ENCODE measurements around the gene SGPL1. TPM values are rescaled to one million over a fixed set of nuclear protein-coding genes. Genes with fewer than 3 reads are reported as not detected.

Gene SGPL1
- total RNA-seq, 1 experiment from 2014 or later, result 69.4 TPM

DNA sequence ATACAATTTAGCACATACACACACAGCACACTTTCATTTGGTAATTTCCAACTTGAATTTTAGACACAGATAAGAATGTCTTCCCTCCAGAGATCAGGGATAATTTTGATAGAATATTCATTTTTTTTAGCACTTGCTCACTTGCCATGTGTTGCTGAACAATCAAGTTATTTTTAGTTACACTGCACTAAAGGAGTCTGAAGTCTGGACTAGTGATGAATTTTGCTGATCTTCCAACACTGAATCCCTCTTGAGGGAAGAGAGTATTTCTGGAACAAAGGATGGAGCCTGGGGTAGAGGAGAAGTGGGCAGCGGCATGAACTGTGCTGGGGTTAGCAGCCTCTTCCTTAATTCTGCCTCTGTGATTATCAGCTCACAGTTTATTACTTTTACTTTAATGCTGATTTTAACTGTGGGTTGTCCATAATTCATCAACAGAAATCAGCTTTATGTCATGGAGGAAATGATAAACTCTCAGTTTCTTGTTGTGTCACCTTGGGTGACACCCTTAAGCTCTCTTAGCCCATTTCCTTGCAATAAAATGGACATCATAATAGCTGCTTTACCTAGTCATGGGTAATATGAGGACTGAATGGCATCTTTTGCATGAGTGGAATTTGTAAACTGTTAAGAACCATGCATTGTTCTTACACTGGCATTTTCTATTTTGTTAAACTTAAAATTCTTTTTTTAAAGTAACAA, 32.1 kb downstream of the SGPL1 start:
- no peak overlapping the region for H2AFZ ChIP-seq (ENCODE audit: low read depth, low read length, poor library complexity, severe bottlenecking)
- no peak overlapping the region for H3K4me3 ChIP-seq (replicated peaks in 1 of 2; ENCODE audit: low read depth in 1 of 2, low read length in 2 of 2)
- no peak overlapping the region for H3K27ac ChIP-seq (ENCODE audit: low read depth, low read length)
- peaks cover 12 to 31% of the 10 kb centered on the region in 2 experiments; a peak in 3 of 4 replicates for H3K4me1 ChIP-seq (ENCODE audit: control insufficient read depth in 1 of 2, insufficient read depth in 2 of 2, low read length in 2 of 2)
- peaks cover 20% of the 10 kb centered on the region; the same call in 1 of the 2 replicates for H3K79me2 ChIP-seq (ENCODE audit: insufficient read depth, low read length)
- intact Hi-C loops (cut with micrococcal nuclease), result no loop called here
- H3K27me3 ChIP-seq (ENCODE audit: insufficient read depth, low read length), result no peaks in the 10 kb centered on the region
- H3K36me3 ChIP-seq (ENCODE audit: control insufficient read depth in 1 of 2, insufficient read depth in 2 of 2, low read length in 2 of 2), result peaks cover 2 to 17% of the 10 kb centered on the region in 2 experiments; a peak in 3 of 4 replicates
- ChIA-PET RAD21 (ENCODE audit: low non-redundant PET in 1 of 2, low total read pairs in 2 of 2, uncharacterized antibody in 2 of 2, unreplicated experiment in 2 of 2) (interaction anchor here in 1 of 2 experiments (0.7 to 0.9 kb wide), 2 partner anchors 396 to 425 kb away, joined by 3 to 4 read pairs; no protein-coding TSS in a partner anchor), POLR2A (no interaction called here), CTCF (no interaction called here)
- no peaks in the 10 kb centered on the region for H3K9me2 ChIP-seq (ENCODE audit: insufficient read depth)
- no peak for ATAC-seq
- BruUV-seq (replicated peaks), result no TSS peak
- no peak for TF ChIP-seq ZFX (IDR thresholded peaks at IDR 0.05)
- TF ChIP-seq EZH2 (IDR thresholded peaks at IDR 0.05), result no peak
- TF ChIP-seq ATF3 (IDR thresholded peaks at IDR 0.05), result no peak
- TF ChIP-seq EGR1 (IDR thresholded peaks at IDR 0.05; ENCODE audit: low read depth), result no peak
- TF ChIP-seq SRF (IDR thresholded peaks at IDR 0.05; ENCODE audit: low read depth), result no peak
- no peak for TF ChIP-seq CTCF (IDR thresholded peaks at IDR 0.05 in 2 of 3, conservative IDR thresholded peaks at IDR 0.05 in 1 of 3; ENCODE audit: borderline replicate concordance in 1 of 3, insufficient read depth in 1 of 3, low read depth in 2 of 3, low read length in 2 of 3)
- TF ChIP-seq YY1 (IDR thresholded peaks at IDR 0.05; ENCODE audit: extremely low read depth, insufficient replicate concordance, low read depth, low read length), result no peak
- no peak for TF ChIP-seq POLR2AphosphoS5 (IDR thresholded peaks at IDR 0.05; ENCODE audit: low read depth, low read length)
- no peak for TF ChIP-seq ZNF274 (IDR thresholded peaks at IDR 0.05; ENCODE audit: low read depth, low read length)
- H3K4me2 ChIP-seq (ENCODE audit: low read length), result no peak overlapping the region
- no peaks in the 10 kb centered on the region for H4K20me1 ChIP-seq (ENCODE audit: insufficient read depth)
- H3K9ac ChIP-seq (ENCODE audit: low read length), result no peak overlapping the region
- no peaks in the 10 kb centered on the region for H3K9me3 ChIP-seq (ENCODE audit: control insufficient read depth in 1 of 2, insufficient read depth in 1 of 2, low read depth in 1 of 2, low read length in 2 of 2)
- no peak for DNase-seq (ENCODE audit: low read depth, low spot score)

All from HCT116 (cell line).